ENCODE data around the gene KRT84. TPM values are rescaled to one million over a fixed set of nuclear protein-coding genes. Genes with fewer than 3 reads are reported as not detected.

KRT84 gene
- total and polyA plus RNA-seq, 2 of the 4 experiments (the other 2 are of a cell fraction), result not detected

- no peak overlapping the region for H4K5ac ChIP-seq (ENCODE audit: low read depth, low read length)
- no peak overlapping the region for H3K4me3 ChIP-seq (ENCODE audit: insufficient read depth, low read depth, low read length)
- H3K79me1 ChIP-seq (ENCODE audit: low read depth in 1 of 2, low read length in 2 of 2), result no peaks in the 10 kb centered on the region
- no peak overlapping the region for H3K18ac ChIP-seq (ENCODE audit: low read depth, low read length)
- ATAC-seq (ENCODE audit: low read depth), result no peak
- no peak overlapping the region for H2BK20ac ChIP-seq (ENCODE audit: low read depth, low read length)
- ChIA-PET CTCF (no interaction called here), POLR2A (ENCODE audit: unreplicated experiment) (no interaction called here)
- H2BK15ac ChIP-seq (ENCODE audit: low read depth, low read length), result no peak overlapping the region
- H3K9me3 ChIP-seq (ENCODE audit: control insufficient read depth, insufficient read depth, low read length), result peaks cover 6% of the 10 kb centered on the region
- peaks cover 55% of the 10 kb centered on the region for H3K27me3 ChIP-seq (ENCODE audit: control insufficient read depth, insufficient read depth, low read length)
- no peak overlapping the region for H2AK9ac ChIP-seq (replicated peaks; ENCODE audit: low read depth, low read length, poor library complexity)
- WGBS, 2 experiments (ENCODE audit: extremely low coverage in 2 of 2, insufficient read length in 1 of 2), result 23% methylated on average over 5 of the region's 16 CpGs; no CpG with 5 or more reads in 1 of the 2 experiments
- H3K4me2 ChIP-seq (ENCODE audit: low read depth, low read length), result no peak overlapping the region
- no peaks in the 10 kb centered on the region for H4K20me1 ChIP-seq (ENCODE audit: insufficient read depth, low read length)
- no peak overlapping the region for H3K23ac ChIP-seq (ENCODE audit: low read depth, low read length)
- H3K9me1 ChIP-seq (ENCODE audit: insufficient read depth, low read length), result no peaks in the 10 kb centered on the region
- H3K14ac ChIP-seq (replicated peaks; ENCODE audit: low read depth, low read length), result no peak overlapping the region
- intact Hi-C loops (cut with micrococcal nuclease) (no loop called here), dilution Hi-C loops (cut with HindIII; ENCODE audit: low sequenced_read_pairs, unreplicated experiment) (no loop called here), in situ Hi-C loops (cut with MboI; ENCODE audit: low sequenced_read_pairs) (no loop called here)
- no peak overlapping the region for H3K27ac ChIP-seq (ENCODE audit: insufficient read depth, low read length)
- no peak overlapping the region for H3K4ac ChIP-seq (ENCODE audit: low read depth, low read length)
- no peaks in the 10 kb centered on the region for H3K36me3 ChIP-seq (ENCODE audit: control insufficient read depth, insufficient read depth, low read length)
- DNase-seq, result no peak
- no peak overlapping the region for H4K8ac ChIP-seq (ENCODE audit: low read depth in 2 of 2, low read length in 2 of 2)
- no TSS peak for BruUV-seq (replicated peaks)
- no peak overlapping the region for H2AK5ac ChIP-seq (ENCODE audit: low read depth, low read length)
- no peak overlapping the region for H2BK120ac ChIP-seq (ENCODE audit: low read depth, low read length)
- no peak for TF ChIP-seq MXI1 (IDR thresholded peaks at IDR 0.05; ENCODE audit: borderline replicate concordance, low read depth, low read length)
- H2BK5ac ChIP-seq (ENCODE audit: low read depth, low read length, poor library complexity, severe bottlenecking), result no peak overlapping the region
- H4K91ac ChIP-seq (ENCODE audit: insufficient read depth, low read depth, low read length), result no peak overlapping the region
- H3K9ac ChIP-seq (ENCODE audit: low read depth, low read length), result no peak overlapping the region
- H3K4me1 ChIP-seq (ENCODE audit: control insufficient read depth, insufficient read depth, low read length), result no peaks in the 10 kb centered on the region
- H3K56ac ChIP-seq (ENCODE audit: extremely low read depth, insufficient read depth, low read length), result no peak overlapping the region
- H2AFZ ChIP-seq (replicated peaks; ENCODE audit: low read length, poor library complexity), result no peak overlapping the region
These were observed 37.6 kb downstream of the KRT84 start for GRCh38 chr12:52347551-52348510.
